HG02623 (cell line): ENCODE results near the gene UHRF1.

Experiments
- ATAC-seq: cut with Tn5 transposase; IDR thresholded peaks from one replicate; pipeline ENCODE4 v1.9.1; 2021; ENCODE audit warnings: moderate library complexity; ENCODE audit not compliant: unreplicated experiment

UHRF1 gene

GRCh38 chr19:4986471-4986891, 77.2 kb downstream of the UHRF1 start:
- ATAC-seq, result no peak

DNA sequence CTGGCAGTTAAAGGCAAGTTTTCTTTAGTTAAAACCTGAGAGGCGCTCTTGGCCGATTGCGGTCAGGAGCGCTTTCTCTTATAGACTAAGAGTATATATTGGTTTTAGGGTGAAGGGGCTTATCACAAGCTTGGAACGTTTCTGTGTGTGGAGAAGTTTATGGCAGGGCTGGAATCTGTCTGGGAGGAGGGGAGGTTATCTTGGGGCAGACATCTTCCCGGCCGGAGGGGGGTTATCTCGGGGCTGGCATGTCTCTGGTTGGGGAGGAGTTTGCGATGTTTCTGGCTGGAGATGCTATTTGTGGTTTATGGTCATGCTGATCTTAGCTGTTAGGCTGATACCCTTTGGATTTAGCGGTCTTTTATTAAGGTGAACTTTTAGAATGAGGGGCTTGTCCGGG, 78.0 kb downstream of the UHRF1 start:
- no peak for ATAC-seq

GRCh38 chr19:4987692-4988370, 78.5 kb downstream of the UHRF1 start:
- no peak for ATAC-seq

DNA sequence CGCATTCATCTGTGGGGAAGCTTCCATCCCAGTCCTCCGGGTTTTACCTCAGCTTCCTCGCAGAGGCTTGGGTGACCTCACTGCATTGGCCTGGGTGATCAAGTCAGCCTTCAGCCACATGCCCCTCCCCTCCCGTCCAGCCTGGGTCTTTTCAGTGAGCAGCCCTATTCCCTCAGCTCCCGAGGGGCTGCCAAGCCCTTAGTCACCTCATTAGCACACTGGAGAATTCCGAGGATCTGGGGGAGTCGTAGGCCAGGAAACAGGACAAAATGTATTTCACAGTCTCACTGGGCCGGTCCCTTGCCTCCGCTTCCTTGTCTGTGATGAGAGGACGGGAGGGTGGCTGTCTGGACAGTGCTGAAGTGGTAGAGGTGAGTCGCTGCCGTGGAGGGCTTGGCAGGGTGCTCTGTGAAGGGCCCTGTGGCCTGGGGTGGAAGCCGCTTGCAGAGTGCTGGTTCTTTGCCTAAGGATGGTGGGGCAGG, 79.5 kb downstream of the UHRF1 start:
- ATAC-seq, result no peak

DNA sequence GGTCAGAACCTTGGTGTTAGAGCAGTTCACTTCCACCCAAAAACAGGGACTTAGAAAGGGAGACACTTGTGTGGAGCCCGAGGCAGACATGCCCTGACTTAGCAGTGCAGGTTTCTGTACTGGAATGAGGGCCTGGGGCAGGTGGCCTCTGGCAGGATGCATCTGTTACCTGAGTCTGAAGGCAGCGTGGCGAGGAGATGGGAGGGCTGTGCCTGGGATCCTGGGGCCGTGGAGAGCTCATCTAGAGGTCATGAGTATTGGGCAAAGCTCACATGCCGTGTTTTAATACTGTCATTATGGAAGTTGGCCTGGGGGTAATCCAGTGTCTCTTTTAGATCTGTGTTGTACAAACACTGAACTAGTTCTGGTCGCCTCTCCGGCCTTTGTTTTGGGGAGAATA, 81.0 kb downstream of the UHRF1 start:
- no peak for ATAC-seq

DNA sequence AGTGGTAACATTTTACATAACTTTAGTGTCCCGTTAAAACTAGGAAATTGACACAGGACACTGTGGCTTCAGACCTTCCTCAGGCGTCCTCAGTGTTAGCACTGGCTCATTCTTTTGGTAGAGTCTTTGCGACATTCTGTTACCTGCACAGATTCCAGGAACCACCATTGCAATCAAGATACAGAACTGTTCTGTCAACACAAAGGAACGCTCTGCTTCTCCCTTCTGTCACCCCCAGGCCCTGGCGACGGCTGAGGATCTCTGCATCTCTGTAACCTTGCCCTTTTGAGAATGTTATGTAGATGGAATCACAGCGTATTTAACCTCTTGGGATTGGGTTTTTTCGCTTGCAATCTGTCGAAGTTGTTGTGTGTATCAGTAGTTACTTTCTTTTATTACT, 82.2 kb downstream of the UHRF1 start:
- no peak for ATAC-seq

DNA sequence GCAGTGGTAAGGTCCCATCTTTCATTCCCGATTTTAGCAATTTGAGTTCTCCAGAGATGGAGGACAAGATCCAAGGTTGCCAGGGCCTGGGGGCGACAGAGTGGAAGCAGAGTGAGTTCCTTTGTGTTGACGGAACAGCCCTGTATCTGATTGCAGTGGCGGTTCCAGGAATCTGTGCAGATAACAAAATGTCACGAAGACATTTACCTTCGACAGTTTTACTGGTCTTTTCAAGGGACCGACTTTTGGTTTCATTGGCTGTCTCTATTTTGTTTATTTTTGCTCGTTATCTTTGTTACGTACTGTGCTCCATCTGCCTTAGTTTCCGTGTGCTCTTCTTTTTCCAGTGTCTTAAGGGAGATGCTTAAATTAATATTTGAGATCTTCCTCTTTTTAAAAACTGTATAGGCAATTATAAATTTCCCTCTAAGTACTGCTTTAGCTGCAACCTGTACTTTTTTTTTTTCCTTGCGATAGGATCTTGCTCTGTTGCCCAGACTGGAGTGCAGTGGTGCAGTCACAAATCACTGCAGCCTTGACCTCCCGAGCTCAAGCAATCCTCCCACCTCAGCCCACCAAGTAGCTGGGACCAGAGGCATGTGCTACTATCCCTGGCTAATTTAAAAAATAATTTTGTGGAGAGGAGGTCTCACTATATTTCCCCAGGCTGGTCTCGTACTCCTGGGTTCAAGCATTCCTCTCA, 82.8 kb downstream of the UHRF1 start:
- no peak for ATAC-seq

DNA sequence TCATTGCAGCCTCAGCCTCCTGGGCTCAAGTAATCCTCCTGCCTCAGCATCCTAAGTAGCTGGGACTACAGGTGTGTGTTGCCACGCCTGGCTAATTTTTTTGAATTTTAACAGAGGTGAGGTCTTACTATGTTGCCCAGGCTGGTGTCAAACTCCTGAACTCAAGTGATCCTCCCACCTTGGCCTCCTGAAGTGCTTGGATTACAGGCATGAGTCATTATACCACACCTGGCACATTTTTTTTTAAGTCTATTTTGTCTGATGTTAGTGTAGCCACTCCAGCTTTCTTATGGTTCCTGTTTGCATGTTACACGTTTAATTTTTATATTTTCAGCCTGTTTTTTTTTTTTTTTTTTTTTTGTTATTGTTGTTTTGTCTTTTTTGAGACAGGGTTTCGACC, 84.4 kb downstream of the UHRF1 start:
- no peak for ATAC-seq

DNA sequence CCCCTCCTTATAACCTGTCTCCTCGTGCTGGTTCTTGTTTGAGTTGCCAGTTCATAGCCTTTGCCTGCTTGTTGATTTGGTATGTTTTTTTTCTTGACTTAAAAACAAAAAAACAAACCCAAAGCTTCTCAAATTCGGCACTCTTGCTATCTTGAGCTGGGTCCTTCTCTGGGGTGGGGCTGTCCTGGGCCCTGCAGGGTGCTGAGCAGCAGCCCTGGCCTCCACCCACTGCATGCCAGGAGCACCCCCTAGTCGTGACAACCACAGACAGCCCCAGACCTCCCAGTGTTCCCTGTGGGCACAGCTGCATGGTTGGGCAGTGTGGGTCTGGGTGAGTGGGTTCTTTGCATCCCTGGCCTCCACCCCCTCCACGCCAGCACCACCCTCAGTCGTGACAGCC, 87.4 kb downstream of the UHRF1 start:
- no peak for ATAC-seq

- no peak for ATAC-seq
Observed at GRCh38 chr19:4997297-4997696, 88.0 kb downstream of the UHRF1 start.

GRCh38 chr19:5000120-5000611, 90.9 kb downstream of the UHRF1 start:
- no peak for ATAC-seq

DNA sequence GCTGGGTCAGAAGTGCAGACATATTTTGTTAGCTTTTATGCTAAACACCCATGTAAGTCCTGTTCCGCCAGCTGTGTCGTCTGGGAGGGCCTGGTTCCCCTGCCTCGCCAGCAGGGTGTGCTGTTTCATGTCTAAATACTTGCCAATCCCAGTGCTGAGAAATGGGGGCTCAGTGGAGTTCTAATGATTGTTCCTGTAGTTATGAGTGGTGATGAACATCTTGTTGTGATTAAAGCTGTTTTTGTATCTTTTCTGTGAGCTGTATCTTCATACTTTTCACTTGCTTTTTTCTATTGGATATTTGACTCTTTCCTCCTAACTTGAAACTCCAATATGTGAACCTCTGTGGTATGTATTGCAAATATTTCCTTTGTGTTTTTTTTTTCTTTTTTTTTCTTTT, 92.3 kb downstream of the UHRF1 start:
- ATAC-seq, result no peak

- ATAC-seq, result no peak
Observed at GRCh38 chr19:5002143-5002542, 92.8 kb downstream of the UHRF1 start.

DNA sequence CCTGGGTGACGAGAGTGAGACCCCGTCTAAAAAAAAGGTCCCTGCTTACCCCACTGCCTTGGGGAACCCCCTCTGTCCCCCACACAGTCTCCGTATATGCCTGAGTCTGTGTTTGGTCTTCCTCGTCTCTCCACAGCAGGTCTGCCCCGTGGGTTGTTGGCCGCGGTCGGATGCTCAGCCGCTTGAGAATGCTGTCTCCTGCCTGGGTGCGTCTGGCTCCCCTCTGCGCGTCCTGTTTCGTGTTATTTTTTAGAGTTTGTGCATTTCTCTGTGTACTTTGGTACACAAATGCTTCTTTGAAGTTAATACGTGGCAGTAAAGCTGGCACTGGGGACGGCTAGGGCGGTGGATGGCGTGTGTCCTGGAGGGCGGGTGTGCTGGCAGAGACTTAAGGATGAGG, 94.5 kb downstream of the UHRF1 start:
- ATAC-seq, result no peak

DNA sequence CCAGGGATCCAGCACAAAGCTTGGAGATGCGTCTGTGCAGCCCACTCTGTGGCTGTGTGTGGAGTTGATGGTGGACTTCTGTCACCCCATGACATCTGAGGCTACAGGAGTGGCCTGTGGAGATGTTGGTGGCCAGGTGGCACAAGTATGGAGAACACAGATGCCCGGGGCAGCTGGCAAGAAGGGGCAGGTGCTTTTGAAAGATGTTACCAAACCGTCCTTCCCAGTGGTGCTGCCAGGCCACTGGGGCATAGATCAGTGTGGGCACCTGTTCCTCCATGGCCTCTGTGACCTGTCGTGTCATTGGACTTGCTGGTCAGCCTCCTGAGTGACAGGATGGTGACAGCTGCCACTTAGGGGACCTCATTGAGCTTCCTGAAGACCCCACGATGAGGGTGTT, 95.8 kb downstream of the UHRF1 start:
- no peak for ATAC-seq

DNA sequence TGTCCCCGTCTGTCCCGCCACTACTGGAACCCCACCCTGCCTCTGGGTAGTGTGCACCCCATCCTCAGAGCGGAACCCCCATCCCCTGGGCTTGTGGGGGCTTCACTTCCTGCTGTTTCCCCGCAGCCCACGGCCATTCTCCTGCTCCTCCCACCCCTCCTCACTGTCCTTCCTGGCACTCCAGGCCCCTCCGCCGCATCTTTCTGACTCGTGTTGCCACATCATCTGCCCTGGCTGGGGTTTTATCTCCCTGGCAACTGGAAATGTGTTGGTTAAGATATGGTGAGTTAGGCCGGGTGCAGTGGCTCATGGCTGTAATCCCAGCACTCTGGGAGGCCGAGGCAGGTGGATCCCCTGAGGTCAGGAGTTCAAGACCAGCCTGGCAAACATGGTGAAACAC, 96.9 kb downstream of the UHRF1 start:
- no peak for ATAC-seq

- ATAC-seq, result no peak
Observed at GRCh38 chr19:5006821-5007220, 97.5 kb downstream of the UHRF1 start.
